Measurements from ENCODE around the gene OR1D2.

The OR1D2 gene

DNA sequence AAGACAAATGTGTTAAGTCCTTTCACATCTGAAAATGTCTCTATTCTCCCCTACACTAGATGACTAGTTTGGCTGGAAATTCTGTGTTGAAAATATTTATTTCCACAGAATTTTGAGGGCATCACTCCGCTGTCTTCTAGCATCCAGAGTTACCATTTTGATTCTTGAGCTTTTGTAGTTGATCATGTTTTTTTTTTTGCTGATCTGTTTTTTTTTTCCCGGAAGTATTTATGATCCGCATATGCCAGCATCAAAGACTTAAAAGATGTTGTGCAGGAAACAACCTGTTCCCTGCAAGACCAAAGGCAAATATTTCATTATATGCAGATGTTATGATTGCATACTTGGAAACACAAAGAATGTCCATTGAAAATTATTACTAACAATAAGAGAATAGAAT, 57.5 kb downstream of the OR1D2 start:
- Histone ChIP-seq H3K36me3 (ENCODE audit: control insufficient read depth in 2 of 2, insufficient read depth in 2 of 2, low read length in 2 of 2) (no peaks in the 10 kb centered on the region), H3K9ac (ENCODE audit: low read depth in 1 of 2, low read length in 2 of 2) (no peak overlapping the region), H3K27ac (ENCODE audit: low read depth in 2 of 2, low read length in 2 of 2) (no peak overlapping the region), H3K27me3 (ENCODE audit: control insufficient read depth in 2 of 2, insufficient read depth in 2 of 2, low read length in 2 of 2) (no peaks in the 10 kb centered on the region), H3K4me1 (ENCODE audit: control insufficient read depth in 2 of 2, insufficient read depth in 2 of 2, low read length in 2 of 2) (peaks cover 0 to 5% of the 10 kb centered on the region in 2 donors), H3K9me3 (ENCODE audit: control insufficient read depth in 2 of 2, low read length in 2 of 2) (no peaks in the 10 kb centered on the region), H3K4me3 (ENCODE audit: low read length in 2 of 2) (no peak overlapping the region)

DNA sequence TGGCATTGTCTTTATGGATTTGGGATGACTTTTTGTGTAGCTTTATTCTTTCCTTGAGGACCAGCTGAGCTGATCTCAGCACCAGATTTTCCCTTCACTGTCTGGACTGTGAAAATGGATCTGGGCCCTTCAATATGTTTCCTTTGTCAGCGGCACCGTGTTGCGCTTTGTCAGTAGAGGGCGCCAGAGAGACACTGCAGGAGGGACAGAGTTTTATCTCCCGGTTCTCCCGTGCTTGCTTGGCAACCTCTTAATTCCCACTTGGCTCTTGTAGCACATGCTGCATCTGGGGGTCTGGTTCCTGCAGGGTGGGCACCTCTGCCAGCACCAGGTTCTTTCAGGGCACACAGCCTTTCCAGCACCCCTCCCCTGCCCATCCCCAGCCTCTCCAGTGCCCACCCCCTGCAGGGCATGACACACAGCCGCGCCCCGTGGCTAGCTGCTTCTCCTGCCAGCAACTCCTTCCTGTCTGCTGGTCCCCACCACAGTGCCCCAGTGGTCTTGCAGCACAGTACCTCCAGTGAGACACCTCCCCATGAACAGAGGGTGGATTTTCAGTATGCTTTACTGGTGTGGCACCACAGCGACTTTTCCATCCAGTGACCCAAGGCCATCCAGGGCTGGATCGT, 60.4 kb downstream of the OR1D2 start:
- no peak overlapping the region for H3K9ac ChIP-seq (ENCODE audit: low read depth in 1 of 2, low read length in 2 of 2)
- H3K9me3 ChIP-seq (ENCODE audit: control insufficient read depth in 2 of 2, low read length in 2 of 2), result no peaks in the 10 kb centered on the region
- peaks cover 0 to 3% of the 10 kb centered on the region in 2 donors for H3K4me1 ChIP-seq (ENCODE audit: control insufficient read depth in 2 of 2, insufficient read depth in 2 of 2, low read length in 2 of 2)
- H3K4me3 ChIP-seq (ENCODE audit: low read length in 2 of 2), result no peak overlapping the region
- H3K27me3 ChIP-seq (ENCODE audit: control insufficient read depth in 2 of 2, insufficient read depth in 2 of 2, low read length in 2 of 2), result peaks cover 4 to 7% of the 10 kb centered on the region in 2 donors
- H3K27ac ChIP-seq (ENCODE audit: low read depth in 2 of 2, low read length in 2 of 2), result no peak overlapping the region
- H3K36me3 ChIP-seq (ENCODE audit: control insufficient read depth in 2 of 2, insufficient read depth in 2 of 2, low read length in 2 of 2), result no peaks in the 10 kb centered on the region

DNA sequence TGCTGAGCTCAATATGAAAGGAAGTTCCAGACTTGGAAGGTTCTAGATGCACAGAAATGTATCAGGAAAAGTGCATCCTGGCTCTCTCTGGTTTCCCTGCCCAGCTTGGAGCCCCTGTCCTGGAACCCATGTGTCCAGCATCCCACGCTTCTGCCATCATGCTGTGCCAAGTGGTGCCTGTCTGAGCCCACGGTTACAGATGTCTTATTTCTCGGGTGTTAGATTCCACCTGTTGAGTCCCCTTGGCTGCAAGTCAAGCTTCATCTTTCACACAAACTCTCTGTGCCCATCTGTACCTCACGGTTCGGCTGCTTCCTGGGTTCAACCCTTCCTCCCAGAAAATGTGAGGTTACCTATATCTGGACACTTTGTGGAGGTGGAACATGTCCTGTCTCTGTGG, 63.3 kb downstream of the OR1D2 start:
- Histone ChIP-seq H3K27me3 (ENCODE audit: control insufficient read depth in 2 of 2, insufficient read depth in 2 of 2, low read length in 2 of 2) (peaks cover 4 to 7% of the 10 kb centered on the region in 2 donors), H3K4me1 (ENCODE audit: control insufficient read depth in 2 of 2, insufficient read depth in 2 of 2, low read length in 2 of 2) (no peaks in the 10 kb centered on the region), H3K9ac (ENCODE audit: low read depth in 1 of 2, low read length in 2 of 2) (no peak overlapping the region), H3K27ac (ENCODE audit: low read depth in 2 of 2, low read length in 2 of 2) (no peak overlapping the region), H3K36me3 (ENCODE audit: control insufficient read depth in 2 of 2, insufficient read depth in 2 of 2, low read length in 2 of 2) (no peaks in the 10 kb centered on the region), H3K9me3 (ENCODE audit: control insufficient read depth in 2 of 2, low read length in 2 of 2) (no peaks in the 10 kb centered on the region), H3K4me3 (ENCODE audit: low read length in 2 of 2) (no peak overlapping the region)

DNA sequence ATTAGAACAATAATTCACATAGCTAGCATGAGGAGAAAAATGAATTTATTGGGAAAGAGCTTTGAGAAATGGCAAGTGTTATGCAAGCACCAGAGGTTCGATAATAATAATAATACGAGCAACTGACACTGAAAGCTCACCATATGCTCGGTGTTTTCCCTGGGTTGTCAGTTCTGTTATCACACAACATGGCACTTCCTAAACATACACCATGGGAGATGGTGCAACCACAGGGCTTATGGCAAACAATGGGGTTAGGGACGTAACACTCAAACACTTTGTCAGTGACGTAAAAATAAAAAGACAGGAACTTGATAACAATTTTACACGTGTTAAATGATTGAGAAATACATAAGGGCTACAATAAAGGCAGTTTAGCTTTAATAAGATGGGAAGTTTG, 64.5 kb downstream of the OR1D2 start:
- H3K27me3 ChIP-seq (ENCODE audit: control insufficient read depth in 2 of 2, insufficient read depth in 2 of 2, low read length in 2 of 2), result peaks cover 4 to 7% of the 10 kb centered on the region in 2 donors
- no peak overlapping the region for H3K9ac ChIP-seq (ENCODE audit: low read depth in 1 of 2, low read length in 2 of 2)
- H3K4me3 ChIP-seq (ENCODE audit: low read length in 2 of 2), result no peak overlapping the region
- no peaks in the 10 kb centered on the region for H3K4me1 ChIP-seq (ENCODE audit: control insufficient read depth in 2 of 2, insufficient read depth in 2 of 2, low read length in 2 of 2)
- no peaks in the 10 kb centered on the region for H3K36me3 ChIP-seq (ENCODE audit: control insufficient read depth in 2 of 2, insufficient read depth in 2 of 2, low read length in 2 of 2)
- H3K9me3 ChIP-seq (ENCODE audit: control insufficient read depth in 2 of 2, low read length in 2 of 2), result no peaks in the 10 kb centered on the region
- H3K27ac ChIP-seq (ENCODE audit: low read depth in 2 of 2, low read length in 2 of 2), result no peak overlapping the region

- no peaks in the 10 kb centered on the region for H3K4me1 ChIP-seq (ENCODE audit: control insufficient read depth in 2 of 2, insufficient read depth in 2 of 2, low read length in 2 of 2)
- peaks cover 4 to 7% of the 10 kb centered on the region in 2 donors for H3K27me3 ChIP-seq (ENCODE audit: control insufficient read depth in 2 of 2, insufficient read depth in 2 of 2, low read length in 2 of 2)
- no peaks in the 10 kb centered on the region for H3K36me3 ChIP-seq (ENCODE audit: control insufficient read depth in 2 of 2, insufficient read depth in 2 of 2, low read length in 2 of 2)
- no peak overlapping the region for H3K4me3 ChIP-seq (ENCODE audit: low read length in 2 of 2)
- no peaks in the 10 kb centered on the region for H3K9me3 ChIP-seq (ENCODE audit: control insufficient read depth in 2 of 2, low read length in 2 of 2)
- H3K27ac ChIP-seq (ENCODE audit: low read depth in 2 of 2, low read length in 2 of 2), result no peak overlapping the region
- no peak overlapping the region for H3K9ac ChIP-seq (ENCODE audit: low read depth in 1 of 2, low read length in 2 of 2)
Observed at GRCh38 chr17:3038941-3039340, 65.3 kb downstream of the OR1D2 start.
